IPS DF 19.7 (cell line): ENCODE measurements around the gene STK39.

ENCODE experiments used
- DNase-seq: peaks from one replicate; pipeline ENCODE4 v3.0.0-alpha.2; 2013; ENCODE audit warnings: low read depth, low spot score

The STK39 gene

DNA sequence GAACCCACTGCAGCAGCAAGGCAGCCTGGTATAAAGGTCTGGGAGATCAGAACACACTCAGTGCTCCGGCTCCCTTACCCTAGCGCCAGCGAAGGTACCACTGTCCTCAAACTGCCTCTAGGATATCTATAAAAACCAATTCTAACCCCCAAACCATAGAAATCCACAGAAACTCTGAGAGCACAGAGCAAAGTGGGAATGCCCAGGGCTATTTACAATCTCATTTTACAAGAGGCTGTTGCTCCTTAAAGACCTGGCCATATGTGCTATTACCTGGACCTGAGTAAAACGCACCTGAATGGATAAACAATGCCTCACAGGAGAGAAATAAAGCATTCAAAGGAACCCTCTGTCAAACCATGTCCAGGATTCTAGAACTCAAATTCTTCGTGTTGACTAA lies 4.3 kb downstream of the STK39 start:
- DNase-seq, result no peak

DNA sequence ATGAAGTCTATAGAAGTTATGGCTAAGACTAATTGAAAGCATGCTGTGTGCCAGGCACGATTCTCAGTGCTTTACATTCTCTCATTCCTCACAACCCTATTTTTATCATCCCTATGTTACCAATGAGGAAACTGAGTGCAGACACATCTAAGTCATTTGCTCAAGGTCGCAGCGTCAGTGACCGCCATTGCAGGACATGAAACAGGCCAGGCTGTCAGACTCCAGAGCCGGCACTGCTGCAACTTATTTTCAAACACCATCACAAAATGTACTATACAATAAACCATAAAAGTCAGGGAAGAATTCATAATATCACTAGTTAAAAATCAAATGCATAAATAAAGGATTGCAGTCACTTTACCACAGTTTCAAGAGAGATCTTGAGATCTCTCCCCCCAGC lies 5.6 kb downstream of the STK39 start:
- DNase-seq, result no peak

DNA sequence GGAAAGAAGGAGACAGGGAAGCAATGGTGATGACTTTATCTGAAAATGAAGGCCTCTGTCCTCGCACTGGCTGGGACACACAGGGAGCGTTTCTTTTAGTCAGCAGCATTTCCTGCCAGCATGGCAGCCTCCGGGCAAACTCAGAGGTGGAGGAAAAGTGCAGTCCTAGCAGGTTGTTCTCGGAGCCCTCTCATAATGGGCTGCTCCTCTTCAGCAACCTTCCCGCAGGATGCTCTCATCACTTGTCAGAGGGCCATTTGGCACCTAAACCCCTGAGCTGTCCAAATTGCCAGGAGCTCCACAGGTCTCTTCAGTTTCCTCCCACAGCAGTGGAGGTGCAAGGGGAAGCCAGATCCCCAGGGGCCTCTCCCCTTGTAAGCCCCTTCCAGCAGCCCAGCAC lies 6.2 kb downstream of the STK39 start:
- DNase-seq, result no peak

DNA sequence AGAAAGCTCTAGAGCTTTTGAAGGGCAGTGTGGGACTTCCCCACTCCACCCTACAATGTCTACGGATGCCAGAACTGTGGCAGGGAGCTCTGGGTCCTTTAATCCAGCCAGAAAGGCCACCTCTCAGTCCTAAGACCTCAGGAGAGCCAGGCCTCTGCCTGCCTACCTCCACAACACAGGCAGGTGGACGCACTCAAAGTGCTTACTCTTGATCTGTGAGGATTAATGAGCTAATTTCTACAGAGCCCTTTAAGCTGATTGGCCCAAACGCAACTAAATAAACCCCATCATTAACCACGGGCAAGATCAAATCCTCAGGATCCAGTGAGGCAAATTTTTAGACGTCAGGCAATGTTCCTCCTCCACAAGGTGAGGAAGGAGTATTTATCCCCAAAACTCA lies 8.1 kb downstream of the STK39 start:
- no peak for DNase-seq

DNA sequence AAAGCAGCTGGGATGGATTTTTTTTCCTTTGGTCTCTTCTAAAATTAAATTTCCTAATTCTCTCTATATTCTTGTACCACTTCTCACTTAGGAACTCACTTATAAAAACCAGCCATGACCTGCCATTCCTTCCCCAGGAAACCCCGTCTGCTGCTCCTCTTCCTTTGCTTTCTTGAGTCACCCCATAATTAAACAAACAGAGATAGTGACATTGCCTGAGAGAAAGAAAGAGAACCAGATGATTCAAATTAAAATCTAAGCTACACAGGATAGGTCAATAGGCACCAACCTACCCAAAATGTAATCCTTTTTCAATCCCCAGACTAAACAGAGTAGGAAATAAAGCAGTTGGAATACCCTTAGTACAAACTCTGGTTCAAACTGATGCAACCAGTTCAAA lies 9.7 kb downstream of the STK39 start:
- DNase-seq, result no peak

DNA sequence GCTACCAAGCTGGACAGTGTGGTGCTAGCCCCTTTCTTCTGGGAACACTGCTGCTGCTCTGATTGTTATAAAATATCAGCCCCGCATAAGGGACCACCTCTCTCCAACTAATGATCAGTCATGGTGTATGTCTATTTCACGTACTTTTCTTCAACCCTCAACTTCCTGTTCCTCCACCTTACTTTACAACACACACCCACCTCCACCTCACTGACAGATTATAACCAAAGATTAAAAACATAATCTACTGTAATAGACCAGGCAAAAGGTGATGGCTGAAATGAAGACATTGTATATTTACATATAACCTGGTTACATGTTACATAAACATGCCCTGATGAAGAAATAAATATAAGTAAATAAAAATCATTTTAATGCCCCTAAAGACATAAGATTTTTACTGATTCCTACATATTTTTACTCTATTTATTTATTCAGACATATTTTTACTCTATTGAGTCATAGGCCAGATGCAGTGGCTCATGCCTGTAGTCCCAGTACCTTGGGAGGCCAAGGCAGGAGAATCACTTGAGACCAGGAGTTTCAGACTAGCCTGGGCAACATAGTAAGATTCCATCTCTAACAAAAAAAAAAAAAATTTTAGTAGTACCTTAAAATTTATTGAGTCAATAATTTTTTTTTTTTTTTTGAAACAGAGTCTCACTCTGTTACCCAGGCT lies 12.8 kb downstream of the STK39 start:
- no peak for DNase-seq

DNA sequence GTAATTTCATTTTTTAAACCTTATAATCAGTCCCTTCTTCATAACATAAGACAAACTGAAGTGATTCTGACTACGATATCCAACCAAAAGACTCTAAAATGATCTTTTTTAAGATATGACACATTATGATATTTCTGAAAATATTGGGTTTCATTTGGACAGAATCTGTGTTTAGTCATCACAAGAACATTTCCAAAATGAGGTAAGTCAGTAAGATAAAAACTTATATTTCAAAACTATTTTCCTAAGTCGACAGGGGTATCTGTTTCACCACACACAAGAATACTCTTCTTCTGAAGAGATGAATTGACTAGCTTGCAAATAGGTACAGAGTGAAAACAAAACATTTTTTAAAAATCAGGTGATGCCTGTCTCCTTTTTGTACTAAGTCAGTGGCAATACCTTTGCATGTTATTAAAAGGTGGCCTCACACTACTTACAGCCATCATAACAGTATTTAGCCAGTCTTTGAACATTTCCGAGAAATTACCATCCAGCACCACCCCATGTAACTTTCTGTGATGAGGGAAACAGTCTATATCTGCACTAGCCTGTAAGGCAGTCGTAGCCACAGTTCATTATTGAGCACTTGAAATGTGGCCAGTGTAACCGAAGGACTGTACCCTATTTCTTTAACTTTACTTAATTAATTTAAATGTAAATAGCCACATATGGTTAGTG lies 13.5 kb downstream of the STK39 start:
- no peak for DNase-seq

DNA sequence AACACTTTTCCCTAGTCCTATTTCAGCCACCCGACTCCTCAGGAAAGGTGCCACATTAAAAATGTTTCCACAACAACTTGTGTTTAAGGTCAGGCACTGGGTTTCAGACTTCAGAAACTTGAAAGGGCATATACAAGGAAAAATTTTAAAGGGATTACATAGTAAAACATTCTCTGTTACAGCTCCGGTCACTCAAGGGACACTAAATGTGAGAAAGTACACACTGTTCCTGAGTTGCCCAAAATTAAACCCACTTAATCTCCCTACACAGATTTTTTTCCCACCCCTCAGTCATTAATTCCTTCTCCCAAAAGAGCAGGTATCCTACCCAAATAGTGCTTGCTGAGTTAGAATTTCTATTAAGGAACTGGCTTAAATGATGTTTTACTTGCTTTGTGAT lies 14.2 kb downstream of the STK39 start:
- no peak for DNase-seq

DNA sequence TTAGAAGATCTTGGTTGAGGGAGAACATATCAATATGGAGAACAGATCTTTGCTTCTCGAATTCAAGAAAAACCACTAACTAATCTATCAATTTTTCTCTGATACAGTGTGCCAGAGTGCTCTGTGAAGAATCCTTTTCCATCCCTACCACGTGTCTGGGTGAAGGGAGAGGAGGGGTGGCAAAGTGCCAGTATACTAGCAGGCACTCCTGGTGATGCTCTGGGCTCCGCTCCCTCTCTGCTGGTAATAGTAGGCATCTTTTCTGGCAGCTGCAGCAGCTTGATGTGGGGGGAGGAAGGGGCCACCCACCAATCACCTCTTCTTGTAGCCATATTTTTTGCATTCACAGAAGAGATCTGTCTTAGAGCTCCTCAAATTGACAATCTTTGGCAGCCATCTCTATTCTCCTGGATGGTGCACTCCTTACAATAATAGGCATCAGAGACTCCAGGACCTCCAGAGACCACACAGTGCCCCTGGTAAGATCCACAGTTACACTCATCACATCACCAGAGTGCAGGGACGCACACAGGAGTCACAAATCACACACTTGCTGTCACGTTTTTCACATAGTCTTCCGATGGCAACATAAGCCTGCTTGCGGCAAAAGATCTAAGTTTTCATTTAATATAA lies 15.7 kb downstream of the STK39 start:
- no peak for DNase-seq

DNA sequence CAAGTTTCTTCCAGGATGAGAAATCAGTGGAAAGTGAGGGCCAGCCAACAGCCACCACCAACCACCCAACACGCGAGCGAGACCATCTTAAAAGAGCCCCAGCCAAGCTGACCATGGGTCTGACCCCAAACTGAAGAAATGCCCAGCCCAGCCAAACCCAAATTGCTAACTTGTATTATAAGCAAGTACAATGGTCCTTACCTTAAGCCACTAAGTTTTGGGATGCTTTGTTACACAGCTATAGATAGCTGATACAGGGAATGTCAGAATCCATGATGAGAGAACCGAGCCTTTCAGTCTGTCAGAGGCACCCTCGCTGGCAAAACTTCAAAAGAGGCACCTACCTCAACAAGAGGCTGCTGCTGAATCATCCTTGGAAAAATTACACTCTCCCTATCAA lies 17.0 kb downstream of the STK39 start:
- DNase-seq, result no peak

DNA sequence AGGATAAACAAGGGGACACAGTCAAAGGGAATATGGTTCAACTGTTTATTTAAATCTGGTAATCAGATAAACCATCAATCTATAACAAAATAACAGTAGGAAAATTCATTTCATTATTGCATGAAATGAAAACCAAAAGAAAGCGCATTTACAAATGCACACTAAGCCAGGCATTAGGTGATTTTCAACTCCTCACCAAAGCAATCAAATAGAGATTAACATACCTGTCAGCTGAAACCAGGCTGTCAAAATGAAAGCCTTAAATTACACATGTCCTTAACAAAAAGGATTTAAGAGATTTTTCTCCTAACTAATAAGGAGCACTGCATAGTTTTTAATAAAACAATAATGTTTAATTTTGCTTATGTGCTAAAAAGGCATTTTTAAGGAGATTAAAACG lies 23.0 kb downstream of the STK39 start:
- no peak for DNase-seq

DNA sequence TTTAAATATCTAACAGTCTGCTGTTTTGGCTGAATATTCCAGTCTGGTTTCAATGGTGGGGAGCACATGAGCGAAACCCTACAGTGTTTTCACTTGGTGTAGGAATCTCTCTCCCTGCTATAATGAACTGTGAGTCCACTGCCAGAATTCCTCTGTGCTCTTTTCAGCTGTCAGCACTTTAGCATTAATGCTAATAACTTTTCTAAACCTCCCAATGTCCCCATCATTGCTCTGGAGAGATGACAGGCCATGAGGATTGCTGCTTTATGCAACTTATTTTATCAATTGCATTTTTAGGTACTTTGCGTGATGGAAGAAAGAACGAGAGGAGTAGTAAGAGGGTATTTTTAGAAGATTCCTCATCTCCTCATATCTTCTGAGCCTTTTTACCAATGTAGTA lies 25.3 kb downstream of the STK39 start:
- DNase-seq, result no peak

DNA sequence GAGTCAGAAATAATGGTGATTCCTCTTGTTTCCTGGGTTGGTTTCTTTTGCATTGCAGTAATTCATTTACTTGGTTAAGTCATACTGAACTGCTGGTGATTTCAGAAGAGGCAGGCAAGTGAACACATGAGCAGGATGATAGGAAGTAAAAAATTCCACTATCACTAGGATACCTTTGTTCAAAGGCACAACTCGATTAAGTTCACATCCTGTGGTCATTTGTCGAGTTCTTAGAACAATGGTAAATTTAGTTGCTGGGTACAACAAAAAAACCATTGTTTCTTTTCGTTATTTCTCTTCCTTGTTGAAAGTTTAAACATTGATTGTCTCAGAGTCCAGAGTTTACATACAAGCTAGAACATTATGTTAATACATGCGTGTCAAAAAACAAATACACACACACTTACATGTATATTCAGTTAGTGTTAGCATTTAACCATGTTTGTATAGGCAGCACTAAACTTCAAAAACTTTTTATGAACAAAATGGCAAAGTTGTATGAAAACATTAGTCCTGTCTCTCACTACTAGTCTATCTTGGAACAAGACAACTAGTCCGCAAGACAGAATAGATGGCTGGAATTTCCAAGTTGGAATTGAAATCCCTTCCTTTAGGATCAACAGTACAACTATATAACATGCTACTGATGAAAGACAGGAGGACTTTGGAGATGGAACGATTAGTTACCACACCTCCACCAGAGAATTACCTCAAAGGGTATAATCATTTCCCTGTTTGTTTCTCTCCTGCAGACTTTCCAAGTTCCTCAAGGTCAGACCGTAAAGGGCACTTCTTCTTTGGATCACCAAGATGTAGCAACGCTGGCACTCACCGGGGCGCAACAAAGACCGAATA lies 26.2 kb downstream of the STK39 start:
- no peak for DNase-seq

DNA sequence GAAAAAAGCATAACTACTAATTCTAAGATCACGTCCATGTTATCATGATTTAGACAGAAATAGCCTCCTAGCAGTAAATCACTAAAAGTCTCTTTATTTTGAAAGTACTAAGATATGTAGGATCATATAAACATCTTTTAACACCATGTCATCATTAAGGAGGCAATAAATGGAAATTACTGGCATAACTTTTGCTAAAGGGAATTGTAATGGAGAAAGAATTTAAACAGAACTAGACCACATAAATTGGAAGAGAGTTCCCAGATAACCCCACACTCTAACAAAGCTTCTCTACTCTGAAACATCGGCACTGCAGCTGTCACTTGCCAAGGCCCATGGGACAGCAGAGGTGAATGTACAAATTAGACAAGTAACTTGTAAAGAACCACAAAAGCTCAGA lies 29.5 kb downstream of the STK39 start:
- no peak for DNase-seq

DNA sequence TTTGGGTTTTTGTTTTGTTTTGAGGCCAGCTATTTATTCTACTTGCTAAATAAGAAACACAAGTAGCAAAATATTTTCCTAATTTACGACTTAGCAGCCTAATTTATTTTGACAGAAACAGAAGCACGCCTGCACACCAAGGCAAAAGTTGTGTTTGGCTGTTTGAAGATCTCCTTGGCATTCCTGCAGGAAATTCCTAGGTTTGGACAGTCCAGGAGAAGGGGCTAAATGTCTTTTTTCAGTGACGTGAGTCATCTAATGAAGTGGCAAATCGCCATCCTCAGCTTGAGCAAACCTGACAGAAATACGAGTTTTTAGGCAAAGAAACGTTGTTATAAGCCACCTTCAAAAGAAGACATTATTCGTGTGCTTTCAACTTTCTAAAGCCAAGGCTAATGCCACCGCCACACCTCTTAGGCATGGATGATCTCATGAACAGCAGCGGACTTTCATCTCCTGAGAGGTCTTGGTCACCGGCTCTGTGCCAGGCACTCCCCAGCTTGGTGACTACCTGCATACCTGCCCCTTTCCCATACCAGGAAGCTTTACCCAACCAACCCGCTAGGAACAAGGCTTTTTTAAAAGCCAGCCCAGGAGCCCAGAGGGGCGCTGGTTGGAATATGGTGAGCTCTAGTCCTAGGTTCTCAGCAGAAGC lies 30.9 kb downstream of the STK39 start:
- no peak for DNase-seq

DNA sequence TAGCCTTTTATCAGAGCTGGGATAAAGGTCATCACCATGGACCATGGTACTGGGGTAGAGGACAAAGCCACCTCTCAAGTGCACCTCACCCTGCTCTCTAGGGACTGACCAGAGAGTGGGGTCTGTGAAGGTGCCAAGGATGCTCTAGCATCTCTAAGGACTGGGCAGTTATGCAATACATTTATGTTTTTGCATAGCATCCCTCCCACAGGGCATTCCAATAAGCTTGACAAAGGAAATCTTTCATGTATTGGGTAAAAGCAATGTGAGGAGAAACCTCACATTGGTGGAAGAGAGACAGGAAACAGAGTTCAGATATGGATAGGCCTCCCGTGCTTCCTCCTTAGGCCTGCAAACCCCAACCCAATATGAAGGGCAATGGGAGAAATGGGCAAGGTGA lies 31.6 kb downstream of the STK39 start:
- no peak for DNase-seq

DNA sequence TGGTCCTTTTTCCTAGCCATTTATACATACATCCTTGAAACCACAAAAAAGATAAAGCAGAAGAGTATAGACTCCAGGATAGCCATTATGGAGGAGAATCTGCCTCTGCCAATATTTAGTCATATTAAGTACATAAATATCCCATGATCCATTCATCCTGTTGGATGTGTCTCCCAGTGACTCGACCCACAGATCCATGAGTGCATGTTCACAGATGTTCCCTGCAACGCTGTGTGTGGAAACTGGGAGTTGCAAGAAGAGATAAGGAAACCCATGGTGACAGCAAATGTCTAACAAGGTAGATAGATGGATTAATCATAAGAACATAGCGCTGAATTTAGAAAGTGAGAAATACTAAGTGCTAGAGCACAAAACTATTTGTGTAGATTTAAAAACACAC lies 34.5 kb downstream of the STK39 start:
- DNase-seq, result no peak

DNA sequence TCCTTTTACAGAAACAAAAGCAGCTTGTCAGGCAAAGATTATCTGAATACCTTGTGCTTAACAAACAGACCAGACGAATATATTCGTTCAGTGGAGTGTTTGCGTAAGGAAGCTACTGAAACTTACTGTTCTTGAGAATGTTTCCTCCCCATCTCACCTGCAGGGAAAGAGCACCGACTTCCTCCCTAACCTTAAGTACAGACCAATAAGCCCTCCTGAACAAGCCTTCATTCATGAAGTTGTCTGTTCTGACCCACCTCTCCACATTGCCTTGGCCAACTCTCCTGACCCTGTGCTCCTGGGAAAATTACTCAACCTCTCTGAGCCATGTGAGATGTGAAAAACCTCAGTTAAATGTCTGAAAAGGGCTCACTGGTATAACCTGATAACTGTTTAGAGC lies 35.2 kb downstream of the STK39 start:
- no peak for DNase-seq

DNA sequence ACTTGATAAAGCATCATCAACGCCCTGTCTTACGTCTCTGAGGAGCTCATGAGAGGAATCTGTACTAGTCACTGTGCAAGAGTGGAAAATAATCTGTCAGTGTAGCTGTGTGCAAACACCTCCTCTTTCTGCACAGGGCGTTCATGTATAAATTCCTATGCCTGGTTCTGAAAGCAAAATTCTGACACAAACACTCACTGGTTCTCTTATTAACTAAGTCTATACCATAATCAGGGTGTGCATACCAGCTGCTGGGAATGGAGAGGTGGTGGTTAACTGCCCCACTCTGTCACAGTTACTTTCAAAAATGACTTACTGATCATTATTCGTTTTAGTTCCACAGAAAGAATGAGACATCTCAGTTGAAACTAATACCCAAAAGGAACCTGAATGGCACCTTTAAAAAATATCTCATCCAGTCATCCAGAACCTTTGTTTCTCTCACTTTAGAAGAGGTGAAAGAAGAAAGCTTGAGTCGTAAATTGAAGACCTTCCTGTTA lies 35.7 kb downstream of the STK39 start:
- DNase-seq, result no peak

DNA sequence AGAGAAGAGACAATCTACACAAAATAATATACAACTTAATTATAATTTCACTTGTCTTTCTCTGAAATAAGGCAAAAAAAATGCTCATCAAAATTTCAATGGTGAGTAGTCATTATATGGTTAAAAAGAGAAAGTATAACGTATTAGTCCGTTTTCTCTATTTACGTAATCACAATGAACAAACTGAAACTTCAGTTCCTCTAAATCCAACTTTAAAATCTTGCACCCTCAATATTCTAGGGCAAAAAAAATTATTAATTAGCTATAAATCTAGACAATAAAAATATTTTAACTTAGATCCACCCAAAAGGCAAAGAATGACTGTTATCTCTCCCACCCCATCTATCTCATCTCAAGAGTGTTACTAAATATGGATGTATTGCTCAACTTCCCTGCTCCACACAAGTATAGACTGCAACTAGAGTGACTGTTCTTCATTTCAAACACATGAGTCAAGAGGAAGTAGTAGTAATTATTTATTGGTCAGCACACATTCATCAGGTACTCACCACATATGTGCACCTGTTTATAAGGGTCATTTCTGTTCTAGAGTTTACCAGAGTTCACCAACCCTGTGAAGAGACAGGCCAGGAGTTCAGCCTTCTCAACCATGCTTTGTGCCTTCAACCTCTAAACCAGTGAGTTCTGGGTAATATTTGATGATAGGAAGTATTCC lies 36.4 kb downstream of the STK39 start:
- DNase-seq, result no peak
